Activated naive CD8-positive, alpha-beta T cell treated with anti-CD3 and anti-CD28 coated beads for 36 hours (primary cell): ENCODE results near the gene CEP120. TPM values are rescaled to one million over a fixed set of nuclear protein-coding genes. Genes with fewer than 3 reads are reported as not detected.

Source experiments
- DNase-seq: peaks from one replicate; pipeline ENCODE4 v3.0.0; 2021
- H3K27ac Mint-ChIP-seq: one replicate; pipeline ENCODE4 v1.8.0; 2022; ENCODE audit warnings: mild to moderate bottlenecking, moderate library complexity, mixed read lengths
- H3K27me3 Mint-ChIP-seq: one replicate; pipeline ENCODE4 v1.8.0; 2022; ENCODE audit warnings: mild to moderate bottlenecking, mixed read lengths
- H3K36me3 Mint-ChIP-seq: one replicate; pipeline ENCODE4 v1.8.0; 2021; ENCODE audit warnings: mild to moderate bottlenecking, mixed read lengths
- H3K4me1 Mint-ChIP-seq: one replicate; pipeline ENCODE4 v1.8.0; 2021; ENCODE audit warnings: mixed read lengths
- H3K4me3 Mint-ChIP-seq: one replicate; pipeline ENCODE4 v1.8.0; 2022; ENCODE audit warnings: mild to moderate bottlenecking, moderate library complexity, mixed read lengths
- H3K9me3 Mint-ChIP-seq: one replicate; pipeline ENCODE4 v1.8.0; 2022; ENCODE audit warnings: mixed read lengths
- total RNA-seq, 2 experiments: library from RNA; stranded (reverse); gene quantifications; one replicate each; pipeline ENCODE4 v1.2.3, GENCODE V29; 2021

CEP120 gene
- total RNA-seq, 2 experiments from 2014 or later, result 19.1 to 21.1 TPM

DNA sequence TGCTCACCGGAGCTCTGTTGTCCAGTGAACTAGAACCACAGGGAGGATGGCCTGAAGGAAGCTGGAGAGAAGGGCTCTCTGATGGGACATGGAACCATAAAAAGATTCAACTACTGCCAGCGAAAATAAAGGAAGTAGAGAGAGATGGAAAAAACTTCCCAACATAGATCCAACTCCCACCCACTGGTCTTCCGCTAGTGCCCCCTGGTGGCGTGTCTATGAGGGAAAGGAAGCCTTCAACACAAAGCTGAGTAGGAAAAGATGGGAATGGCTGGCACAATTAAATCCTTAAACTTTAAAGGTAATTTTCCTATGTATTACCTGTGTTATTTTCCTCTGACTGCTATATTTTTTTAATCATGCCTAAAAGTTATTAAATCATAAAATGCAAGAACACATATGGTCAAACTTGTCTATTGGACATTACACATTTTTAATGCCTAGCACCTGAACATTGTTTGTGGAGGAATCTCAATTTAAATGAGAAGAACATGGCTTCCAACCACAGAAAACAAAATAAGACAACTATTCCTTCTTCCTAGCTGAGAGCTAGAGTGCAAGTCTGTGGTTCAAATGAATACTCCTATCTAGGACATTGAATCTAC lies 51.5 kb downstream of the CEP120 start:
- no peaks in the 10 kb centered on the region for H3K27me3 Mint-ChIP-seq
- H3K4me1 Mint-ChIP-seq, result no peaks in the 10 kb centered on the region
- H3K9me3 Mint-ChIP-seq, result no peaks in the 10 kb centered on the region
- peaks cover 17% of the 10 kb centered on the region for H3K36me3 Mint-ChIP-seq
- H3K27ac Mint-ChIP-seq, result no peak overlapping the region
- no peak overlapping the region for H3K4me3 Mint-ChIP-seq
- DNase-seq, result peak; percentile 3

DNA sequence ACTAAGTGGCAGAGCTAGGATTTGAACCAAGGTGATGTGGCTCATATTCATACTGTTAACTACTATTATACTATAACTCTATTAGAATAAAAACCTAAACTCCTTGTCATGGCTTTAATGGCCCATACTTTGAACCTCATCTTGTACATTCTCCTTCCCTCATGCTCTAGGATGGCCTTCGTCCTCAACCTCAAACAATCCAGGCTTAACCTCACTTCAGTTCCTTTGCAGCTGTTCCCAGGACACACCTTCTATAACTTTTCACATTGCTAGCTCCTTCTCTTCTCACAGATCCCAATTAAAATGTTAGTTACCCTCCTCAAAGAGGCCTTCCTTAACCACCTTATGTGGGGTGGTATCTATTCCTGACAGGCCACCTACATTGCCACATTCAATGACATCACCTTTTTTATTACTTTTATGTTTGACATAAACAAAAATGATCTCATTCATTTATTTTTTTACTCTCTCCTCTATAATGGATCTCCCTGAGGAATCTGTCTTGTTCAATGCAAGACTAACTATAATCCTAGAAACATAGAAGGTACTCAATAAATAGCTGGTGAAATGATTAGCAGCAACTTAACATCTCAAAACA lies 53.7 kb downstream of the CEP120 start:
- Mint-ChIP-seq H3K4me3 (no peak overlapping the region), H3K4me1 (no peaks in the 10 kb centered on the region), H3K27ac (no peak overlapping the region), H3K9me3 (no peaks in the 10 kb centered on the region), H3K36me3 (peaks cover 12% of the 10 kb centered on the region), H3K27me3 (no peaks in the 10 kb centered on the region)
- DNase-seq, result no peak

DNA sequence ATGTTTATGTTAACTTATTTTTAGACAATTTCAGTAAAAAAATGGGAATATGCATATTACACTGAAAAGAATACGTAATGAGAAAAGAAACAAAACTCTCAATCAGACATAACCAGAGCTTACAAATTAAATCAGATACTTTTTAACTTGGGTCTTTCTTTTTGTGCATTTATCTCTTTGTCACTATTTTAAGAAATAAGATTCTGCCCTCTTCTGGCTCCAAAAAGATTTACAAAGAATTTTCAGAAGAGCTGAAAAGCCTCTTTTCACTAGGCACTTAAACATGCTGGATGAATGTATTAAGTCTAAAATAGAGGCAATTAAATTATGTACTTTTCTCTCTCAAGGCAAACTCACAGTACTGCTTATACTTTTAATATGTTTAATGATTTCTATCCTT lies 55.5 kb downstream of the CEP120 start:
- Mint-ChIP-seq H3K9me3 (no peaks in the 10 kb centered on the region), H3K4me1 (no peaks in the 10 kb centered on the region), H3K36me3 (peaks cover 7% of the 10 kb centered on the region), H3K4me3 (no peak overlapping the region), H3K27me3 (no peaks in the 10 kb centered on the region), H3K27ac (no peak overlapping the region)
- DNase-seq, result no peak

DNA sequence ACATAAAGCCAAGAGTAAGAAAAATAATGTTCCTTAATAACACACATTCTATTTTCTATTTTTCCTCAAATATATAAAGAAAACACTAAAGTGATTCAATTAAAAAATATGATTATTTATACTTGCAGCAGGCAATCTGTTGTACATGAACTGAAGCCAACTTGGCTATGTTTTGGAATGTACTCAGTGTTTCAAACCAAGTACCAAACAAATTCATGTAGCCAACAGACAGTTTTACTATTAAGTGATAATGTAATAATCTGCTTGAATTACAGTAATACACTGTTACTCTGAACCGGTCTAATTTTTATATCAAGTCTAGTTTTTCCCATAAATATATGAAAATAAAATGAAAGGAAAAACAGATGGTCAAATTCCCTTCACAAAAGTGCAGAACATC lies 58.0 kb downstream of the CEP120 start:
- H3K9me3 Mint-ChIP-seq, result no peaks in the 10 kb centered on the region
- H3K4me1 Mint-ChIP-seq, result no peaks in the 10 kb centered on the region
- DNase-seq, result no peak
- no peak overlapping the region for H3K4me3 Mint-ChIP-seq
- H3K27me3 Mint-ChIP-seq, result no peaks in the 10 kb centered on the region
- H3K36me3 Mint-ChIP-seq, result peaks cover 17% of the 10 kb centered on the region
- no peak overlapping the region for H3K27ac Mint-ChIP-seq

DNA sequence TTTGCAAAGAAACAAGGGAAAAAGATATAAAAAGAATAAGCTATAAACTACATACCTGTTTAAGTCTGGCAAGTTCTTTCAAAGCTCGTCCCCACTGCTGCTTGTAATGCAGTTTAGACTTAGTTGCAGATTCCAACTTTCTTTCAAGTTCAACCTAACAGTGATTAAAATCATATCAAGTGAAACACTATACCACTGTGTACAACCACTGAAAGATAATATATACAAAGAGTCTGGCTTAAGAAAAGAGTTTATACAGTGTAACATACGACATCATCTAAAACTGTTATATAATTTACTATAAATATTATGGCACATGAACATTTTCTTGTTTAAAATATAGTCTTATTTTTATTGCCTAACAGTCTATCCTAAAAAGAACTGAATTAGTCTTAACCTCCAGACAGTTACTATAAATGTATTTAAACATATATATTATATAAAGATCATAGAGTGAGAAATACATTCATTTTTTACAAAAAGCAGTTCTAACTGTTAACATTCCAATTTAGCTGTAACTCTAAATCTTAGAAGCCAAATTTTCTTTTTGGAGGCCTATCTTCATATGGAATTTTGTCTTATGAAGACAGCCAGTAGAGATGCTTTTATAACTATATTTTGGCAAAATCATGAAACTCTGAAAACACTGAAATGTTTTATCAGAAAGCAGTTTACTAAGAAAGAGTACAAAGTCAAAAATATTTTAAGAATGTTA lies 58.6 kb downstream of the CEP120 start:
- H3K36me3 Mint-ChIP-seq, result peaks cover 21% of the 10 kb centered on the region
- no peak overlapping the region for H3K27ac Mint-ChIP-seq
- H3K27me3 Mint-ChIP-seq, result no peaks in the 10 kb centered on the region
- DNase-seq, result no peak
- H3K4me1 Mint-ChIP-seq, result no peaks in the 10 kb centered on the region
- no peak overlapping the region for H3K4me3 Mint-ChIP-seq
- no peaks in the 10 kb centered on the region for H3K9me3 Mint-ChIP-seq

DNA sequence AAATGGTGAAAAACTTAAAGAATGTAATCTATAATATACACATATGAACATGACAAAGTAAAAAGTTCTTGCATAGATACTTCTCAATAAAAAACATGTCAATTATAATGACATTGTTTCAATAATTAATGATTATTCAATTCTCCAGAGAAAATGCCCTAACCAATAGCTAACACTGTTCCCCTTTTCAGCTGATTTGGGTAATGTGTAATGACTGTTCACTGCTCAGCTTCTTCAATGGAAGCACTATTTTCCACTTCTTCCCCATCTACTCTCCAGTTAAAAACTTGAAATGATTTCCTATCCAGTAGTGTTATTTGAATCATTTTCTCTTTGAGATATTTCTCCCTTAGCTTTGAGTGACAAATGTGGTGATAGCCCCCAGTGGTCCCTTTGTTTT lies 62.3 kb downstream of the CEP120 start:
- no peak for DNase-seq
- Mint-ChIP-seq H3K4me3 (no peak overlapping the region), H3K36me3 (peaks cover 42% of the 10 kb centered on the region), H3K27ac (no peak overlapping the region), H3K4me1 (no peaks in the 10 kb centered on the region), H3K9me3 (peaks cover 5% of the 10 kb centered on the region), H3K27me3 (no peaks in the 10 kb centered on the region)

DNA sequence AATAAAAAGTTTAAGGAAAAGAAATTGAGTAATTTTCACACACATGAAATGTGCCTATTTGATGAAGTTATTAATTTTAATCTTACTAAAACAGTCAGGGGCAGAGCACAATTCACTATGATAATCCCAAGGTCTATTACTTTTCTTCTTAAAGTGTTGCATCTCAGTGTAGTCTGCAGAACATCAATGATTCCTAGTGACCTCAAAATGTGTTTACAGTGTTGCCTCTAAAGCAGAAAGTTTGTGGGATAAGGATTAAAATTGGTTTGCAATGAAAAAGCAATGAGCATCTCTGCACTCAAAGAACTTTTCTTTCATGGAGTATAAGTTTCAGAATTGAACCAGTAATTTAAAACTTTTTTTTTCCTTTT lies 63.0 kb downstream of the CEP120 start:
- DNase-seq, result no peak
- peaks cover 45% of the 10 kb centered on the region for H3K36me3 Mint-ChIP-seq
- H3K27ac Mint-ChIP-seq, result no peak overlapping the region
- H3K4me3 Mint-ChIP-seq, result no peak overlapping the region
- no peaks in the 10 kb centered on the region for H3K27me3 Mint-ChIP-seq
- peaks cover 6% of the 10 kb centered on the region for H3K9me3 Mint-ChIP-seq
- H3K4me1 Mint-ChIP-seq, result no peaks in the 10 kb centered on the region

DNA sequence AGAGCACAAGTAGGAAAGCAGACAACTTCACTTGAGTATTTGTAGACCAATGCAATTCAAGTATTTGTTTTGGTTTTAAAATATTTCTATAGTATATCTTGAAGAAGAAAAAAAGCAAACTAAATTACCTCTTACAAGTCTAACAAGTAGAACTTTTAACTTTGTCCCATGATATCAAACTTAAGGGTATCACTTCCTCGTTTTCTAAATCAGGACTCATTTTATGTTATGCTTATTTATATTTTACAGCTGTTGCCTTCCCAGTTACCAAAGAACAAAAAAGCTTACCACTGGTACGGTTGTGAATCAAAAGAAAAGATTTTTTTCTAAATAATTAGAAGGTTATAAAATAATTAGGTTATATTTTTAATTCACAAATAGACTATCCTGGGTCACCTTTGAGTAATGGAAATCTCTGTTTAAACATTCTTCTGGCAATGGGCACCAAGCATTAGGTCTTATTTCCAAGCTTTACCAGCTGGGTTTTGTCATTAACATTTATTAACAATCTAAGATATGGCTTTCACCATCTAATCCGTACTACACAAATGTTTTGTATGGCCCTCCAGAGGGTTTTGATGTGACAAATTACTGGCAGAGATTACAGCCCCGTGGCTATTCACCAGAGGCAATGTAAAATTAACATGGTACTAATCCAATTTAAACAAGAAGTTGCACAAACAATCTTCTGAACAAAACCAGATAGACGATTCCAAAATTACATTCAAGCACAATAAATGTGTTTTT lies 63.6 kb downstream of the CEP120 start:
- Mint-ChIP-seq H3K4me1 (no peaks in the 10 kb centered on the region), H3K36me3 (peaks cover 46% of the 10 kb centered on the region), H3K27me3 (no peaks in the 10 kb centered on the region), H3K4me3 (no peak overlapping the region), H3K27ac (no peak overlapping the region), H3K9me3 (peaks cover 6% of the 10 kb centered on the region)
- no peak for DNase-seq

DNA sequence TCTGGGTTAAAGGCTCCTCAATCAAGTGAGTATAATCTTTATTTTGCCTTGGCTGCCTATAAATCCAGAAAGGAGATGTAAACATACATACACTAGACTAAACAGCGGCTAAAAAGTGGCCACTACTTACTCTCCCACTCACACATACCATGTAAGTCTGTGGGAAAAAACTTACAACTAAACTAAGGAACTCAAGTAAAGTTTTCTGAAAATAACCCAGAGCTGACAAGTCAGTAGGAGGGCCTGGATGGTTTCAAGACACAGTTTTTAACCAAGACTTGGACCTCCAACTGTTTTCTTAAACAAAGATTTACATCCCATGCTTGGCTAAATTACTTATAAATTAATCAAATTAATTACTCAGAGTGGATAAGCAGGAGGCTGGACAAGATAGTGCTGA lies 64.5 kb downstream of the CEP120 start:
- Mint-ChIP-seq H3K4me3 (no peak overlapping the region), H3K36me3 (peaks cover 50% of the 10 kb centered on the region), H3K27ac (no peak overlapping the region), H3K9me3 (peaks cover 6% of the 10 kb centered on the region), H3K27me3 (no peaks in the 10 kb centered on the region), H3K4me1 (no peaks in the 10 kb centered on the region)
- no peak for DNase-seq

DNA sequence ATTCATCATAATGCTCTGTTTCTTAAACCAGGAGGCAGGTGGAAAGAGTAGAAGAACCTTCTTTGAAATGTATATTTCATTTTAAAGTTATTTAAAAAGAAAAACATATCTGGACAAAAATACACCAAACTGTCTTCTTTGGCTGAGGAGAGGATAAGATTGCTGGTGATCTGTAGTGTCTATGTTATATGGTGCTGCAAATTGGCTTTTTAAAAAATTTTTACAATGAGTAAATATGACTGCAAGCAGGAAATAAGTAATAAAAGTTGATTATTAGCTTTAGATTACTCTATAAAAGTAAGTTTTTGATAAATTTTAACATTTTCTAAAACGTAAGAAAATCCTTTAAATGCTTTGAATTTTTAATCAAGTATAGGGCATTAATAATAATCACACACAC lies 64.9 kb downstream of the CEP120 start:
- no peaks in the 10 kb centered on the region for H3K27me3 Mint-ChIP-seq
- H3K9me3 Mint-ChIP-seq, result peaks cover 10% of the 10 kb centered on the region
- H3K4me1 Mint-ChIP-seq, result no peaks in the 10 kb centered on the region
- no peak overlapping the region for H3K4me3 Mint-ChIP-seq
- no peak overlapping the region for H3K27ac Mint-ChIP-seq
- no peak for DNase-seq
- H3K36me3 Mint-ChIP-seq, result peaks cover 51% of the 10 kb centered on the region

DNA sequence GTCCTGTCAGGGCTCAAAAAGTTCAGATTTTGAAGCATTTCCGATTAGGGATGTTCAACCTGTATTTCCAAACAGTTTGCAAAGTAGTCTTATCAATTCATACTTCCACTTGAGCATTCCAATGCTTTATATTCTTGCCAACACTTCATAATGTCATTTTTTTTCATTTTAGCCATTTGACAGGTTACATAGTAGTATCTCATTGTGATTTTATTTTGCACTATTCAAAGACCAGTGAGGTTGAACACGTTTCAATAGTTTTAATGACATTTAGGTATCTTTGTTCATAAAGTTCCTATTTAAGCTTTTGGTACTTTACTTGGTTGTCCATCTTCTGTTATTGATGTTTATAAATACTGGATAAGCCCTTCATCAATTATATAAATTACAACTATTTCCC lies 71.4 kb downstream of the CEP120 start:
- no peaks in the 10 kb centered on the region for H3K4me1 Mint-ChIP-seq

DNA sequence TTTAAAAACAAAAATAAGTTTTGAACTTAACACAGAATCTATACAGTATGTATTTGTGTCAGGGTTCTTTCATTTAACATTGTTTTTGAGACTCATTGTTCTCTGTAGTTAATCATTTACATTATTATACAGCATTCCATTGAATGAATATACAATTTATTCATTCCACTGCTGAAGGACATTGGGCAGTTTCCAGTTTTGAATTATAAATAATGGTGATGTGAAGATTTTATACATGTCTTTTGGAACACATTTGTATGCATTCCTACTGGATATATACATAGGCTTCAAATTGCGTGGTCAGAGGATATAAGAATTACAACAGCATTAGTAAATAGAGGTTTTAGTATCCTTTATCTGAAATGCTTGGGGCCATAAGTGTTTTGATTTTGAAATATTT lies 72.0 kb downstream of the CEP120 start:
- DNase-seq, result no peak
- peaks cover 6% of the 10 kb centered on the region for H3K9me3 Mint-ChIP-seq

More for the DNA sequence above, 71.4 kb downstream of the CEP120 start:
- peaks cover 8% of the 10 kb centered on the region for H3K9me3 Mint-ChIP-seq
- H3K36me3 Mint-ChIP-seq, result peaks cover 24% of the 10 kb centered on the region
- H3K4me3 Mint-ChIP-seq, result no peak overlapping the region
- no peaks in the 10 kb centered on the region for H3K27me3 Mint-ChIP-seq
- DNase-seq, result no peak
- H3K27ac Mint-ChIP-seq, result no peak overlapping the region

DNA sequence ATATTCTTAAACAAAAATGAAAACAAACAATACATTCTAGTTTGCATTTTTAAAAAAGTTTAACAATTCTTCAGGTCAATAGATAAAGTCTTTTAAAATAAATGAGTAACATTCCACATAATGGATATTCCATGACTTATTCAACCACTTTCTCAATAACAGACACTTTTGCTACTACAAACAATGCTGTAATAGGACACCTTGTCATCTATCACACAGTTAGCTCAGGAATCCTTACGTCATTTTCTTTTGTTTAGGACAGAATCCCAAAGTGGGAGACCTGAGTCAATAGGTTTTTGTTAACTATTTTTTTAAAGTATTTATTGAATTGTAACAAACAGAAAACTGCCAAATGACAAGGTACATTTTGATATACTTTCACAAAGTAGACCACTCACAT lies 72.5 kb downstream of the CEP120 start:
- Mint-ChIP-seq H3K4me1 (no peaks in the 10 kb centered on the region), H3K27ac (no peak overlapping the region), H3K4me3 (no peak overlapping the region), H3K27me3 (no peaks in the 10 kb centered on the region), H3K9me3 (peaks cover 5% of the 10 kb centered on the region), H3K36me3 (peaks cover 15% of the 10 kb centered on the region)
- no peak for DNase-seq

More for the DNA sequence above, 72.0 kb downstream of the CEP120 start:
- Mint-ChIP-seq H3K27me3 (no peaks in the 10 kb centered on the region), H3K36me3 (peaks cover 18% of the 10 kb centered on the region), H3K4me1 (no peaks in the 10 kb centered on the region), H3K27ac (no peak overlapping the region), H3K4me3 (no peak overlapping the region)

DNA sequence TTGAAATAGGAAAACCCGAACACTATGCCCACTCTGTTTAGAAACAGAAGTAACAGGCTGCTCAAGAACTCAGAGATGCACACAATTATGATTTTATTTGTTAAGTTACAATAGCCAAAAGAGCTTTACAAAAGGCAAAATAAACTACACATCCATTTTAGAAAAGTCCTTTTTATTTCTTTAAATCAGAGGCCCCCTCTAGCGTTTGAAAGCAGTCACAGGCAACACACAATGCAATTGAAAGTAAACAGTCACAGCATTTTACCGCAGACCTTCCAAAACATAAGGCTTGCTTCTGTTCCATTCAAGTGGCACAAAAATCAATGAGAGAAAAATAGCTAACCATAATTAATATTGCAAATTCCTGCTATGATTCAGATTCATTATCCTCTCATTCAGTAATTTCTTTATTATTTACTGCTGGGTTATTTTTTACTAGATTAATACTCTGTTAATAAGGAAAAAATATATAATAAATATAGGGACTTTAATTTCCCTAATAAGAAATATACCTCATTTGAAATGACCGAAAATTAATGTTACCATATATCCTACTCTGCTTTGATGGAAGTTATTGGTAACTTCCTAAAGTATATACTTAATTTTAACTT lies 78.3 kb downstream of the CEP120 start:
- no peak for DNase-seq
- H3K27me3 Mint-ChIP-seq, result no peaks in the 10 kb centered on the region
- no peaks in the 10 kb centered on the region for H3K4me1 Mint-ChIP-seq
- H3K27ac Mint-ChIP-seq, result no peak overlapping the region
- no peak overlapping the region for H3K4me3 Mint-ChIP-seq
- no peaks in the 10 kb centered on the region for H3K9me3 Mint-ChIP-seq
- H3K36me3 Mint-ChIP-seq, result peaks cover 4% of the 10 kb centered on the region

DNA sequence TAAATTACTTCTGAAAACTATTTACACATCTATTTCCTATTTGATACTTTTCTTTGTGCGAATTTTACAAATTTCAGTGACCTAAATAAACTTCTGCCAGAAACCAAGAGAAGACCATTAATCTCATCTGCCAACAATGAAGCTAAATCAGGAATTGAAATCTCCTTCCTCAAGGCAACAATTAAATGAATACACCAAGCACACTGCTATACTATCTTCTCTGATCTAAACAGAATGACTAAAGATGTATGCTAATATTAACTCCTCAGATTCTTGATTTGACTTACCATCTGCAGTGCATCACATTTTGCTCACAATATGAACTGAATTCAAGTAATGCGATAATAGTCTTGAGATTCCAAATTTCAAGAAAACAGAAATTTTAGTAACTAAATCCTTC lies 82.3 kb downstream of the CEP120 start:
- Mint-ChIP-seq H3K27me3 (no peaks in the 10 kb centered on the region), H3K36me3 (peaks cover 2% of the 10 kb centered on the region), H3K27ac (no peak overlapping the region)

More for the DNA sequence above, 82.3 kb downstream of the CEP120 start:
- Mint-ChIP-seq H3K4me3 (no peak overlapping the region), H3K9me3 (no peaks in the 10 kb centered on the region), H3K4me1 (no peaks in the 10 kb centered on the region)
- DNase-seq, result no peak
